ENCODE results near the gene CFAP74.
A peak's percentile ranks its signal among the peaks of the same experiment; 100 is the strongest.

The CFAP74 gene

GRCh38 chr1:1956101-1956500 is 47.5 kb downstream of the CFAP74 start:
- Histone ChIP-seq H3K9me3 (no peaks in the 10 kb centered on the region), H3K36me3 (no peaks in the 10 kb centered on the region), H3K27me3 (peaks cover 11% of the 10 kb centered on the region), H3K4me1 (no peaks in the 10 kb centered on the region), H3K4me3 (ENCODE audit: low read depth, low read length) (no peak overlapping the region)
- TF ChIP-seq CTCF (IDR thresholded peaks at IDR 0.05; ENCODE audit: low read depth, low read length), result no peak
- DNase-seq, result no peak

GRCh38 chr1:1955621-1956094 is 47.9 kb downstream of the CFAP74 start:
- no peak for TF ChIP-seq CTCF (IDR thresholded peaks at IDR 0.05; ENCODE audit: low read depth, low read length)
- Histone ChIP-seq H3K36me3 (no peaks in the 10 kb centered on the region), H3K4me1 (no peaks in the 10 kb centered on the region), H3K27me3 (peaks cover 10% of the 10 kb centered on the region), H3K4me3 (ENCODE audit: low read depth, low read length) (no peak overlapping the region), H3K9me3 (no peaks in the 10 kb centered on the region)
- DNase-seq, result no peak

- no peak for DNase-seq
- Histone ChIP-seq H3K36me3 (no peaks in the 10 kb centered on the region), H3K27me3 (peaks cover 5% of the 10 kb centered on the region), H3K9me3 (no peaks in the 10 kb centered on the region), H3K4me3 (ENCODE audit: low read depth, low read length) (no peak overlapping the region), H3K4me1 (no peaks in the 10 kb centered on the region)
- TF ChIP-seq CTCF (IDR thresholded peaks at IDR 0.05; ENCODE audit: low read depth, low read length), result peak; percentile 22
Observed at GRCh38 chr1:1954831-1955441, 48.6 kb downstream of the CFAP74 start.

- no peak for DNase-seq
- Histone ChIP-seq H3K27me3 (peaks cover 9% of the 10 kb centered on the region), H3K9me3 (no peaks in the 10 kb centered on the region), H3K4me1 (no peaks in the 10 kb centered on the region), H3K4me3 (ENCODE audit: low read depth, low read length) (no peak overlapping the region), H3K36me3 (no peaks in the 10 kb centered on the region)
- no peak for TF ChIP-seq CTCF (IDR thresholded peaks at IDR 0.05; ENCODE audit: low read depth, low read length)
Observed at GRCh38 chr1:1954015-1954414, 49.6 kb downstream of the CFAP74 start.

GRCh38 chr1:1950940-1951339 is 52.6 kb downstream of the CFAP74 start:
- Histone ChIP-seq H3K9me3 (no peaks in the 10 kb centered on the region), H3K4me3 (ENCODE audit: low read depth, low read length) (no peak overlapping the region), H3K27me3 (peaks cover 9% of the 10 kb centered on the region), H3K4me1 (no peaks in the 10 kb centered on the region; the same call in 1 of the 2 replicates), H3K36me3 (no peaks in the 10 kb centered on the region)
- no peak for DNase-seq
- TF ChIP-seq CTCF (IDR thresholded peaks at IDR 0.05; ENCODE audit: low read depth, low read length), result no peak

GRCh38 chr1:1948783-1949182 is 54.8 kb downstream of the CFAP74 start:
- DNase-seq, result no peak
- TF ChIP-seq CTCF (IDR thresholded peaks at IDR 0.05; ENCODE audit: low read depth, low read length), result no peak
- H3K27me3 ChIP-seq, result peaks cover 9% of the 10 kb centered on the region
- no peaks in the 10 kb centered on the region; the same call in 1 of the 2 replicates for H3K4me1 ChIP-seq
- no peaks in the 10 kb centered on the region for H3K36me3 ChIP-seq
- no peaks in the 10 kb centered on the region for H3K9me3 ChIP-seq
- H3K4me3 ChIP-seq (ENCODE audit: low read depth, low read length), result no peak overlapping the region
